ENCODE data around the gene ALG10.

- no peak for TF ChIP-seq CTCF (IDR thresholded peaks at IDR 0.05)
- no peak for TF ChIP-seq POLR2A (IDR thresholded peaks at IDR 0.05)
Measured at GRCh38 chr12:34048714-34049113, 26.4 kb downstream of the ALG10 start.

Data from uterus (tissue), 2 donors.